Skeletal muscle cell (primary cell): ENCODE results near the gene ZCCHC7.

Experiments used
- DNase-seq: peaks from one replicate; pipeline ENCODE4 v3.0.0-alpha.2; 2010; ENCODE audit warnings: low read depth
- H3K4me3 ChIP-seq: 2 replicates; pipeline ENCODE4 v1.5.1; 2011; ENCODE audit warnings: low read depth, mild to moderate bottlenecking, control low read depth, low read length, moderate library complexity

ZCCHC7 gene

GRCh38 chr9:37311938-37312708, 191.7 kb downstream of the ZCCHC7 start:
- no peak for DNase-seq
- no peak overlapping the region for H3K4me3 ChIP-seq

GRCh38 chr9:37324261-37324683, 203.9 kb downstream of the ZCCHC7 start:
- DNase-seq, result no peak
- no peak overlapping the region for H3K4me3 ChIP-seq

- no peak for DNase-seq
- no peak overlapping the region for H3K4me3 ChIP-seq
Measured at GRCh38 chr9:37324691-37325490, 204.5 kb downstream of the ZCCHC7 start.

- no peak overlapping the region for H3K4me3 ChIP-seq
- no peak for DNase-seq
Measured at GRCh38 chr9:37325778-37326177, 205.4 kb downstream of the ZCCHC7 start.

- H3K4me3 ChIP-seq, result no peak overlapping the region
- no peak for DNase-seq
Measured at GRCh38 chr9:37327553-37327952, 207.2 kb downstream of the ZCCHC7 start.

GRCh38 chr9:37328556-37329227, 208.3 kb downstream of the ZCCHC7 start:
- no peak for DNase-seq
- H3K4me3 ChIP-seq, result no peak overlapping the region

GRCh38 chr9:37329576-37329975, 209.2 kb downstream of the ZCCHC7 start:
- DNase-seq, result no peak
- no peak overlapping the region for H3K4me3 ChIP-seq

GRCh38 chr9:37331871-37332270, 211.5 kb downstream of the ZCCHC7 start:
- DNase-seq, result no peak

GRCh38 chr9:37332578-37332977, 212.2 kb downstream of the ZCCHC7 start:
- no peak overlapping the region for H3K4me3 ChIP-seq
- no peak for DNase-seq

More at GRCh38 chr9:37331871-37332270, 211.5 kb downstream of the ZCCHC7 start:
- no peak overlapping the region for H3K4me3 ChIP-seq

GRCh38 chr9:37333288-37333687, 212.9 kb downstream of the ZCCHC7 start:
- no peak for DNase-seq
- no peak overlapping the region for H3K4me3 ChIP-seq

GRCh38 chr9:37335238-37335637, 214.9 kb downstream of the ZCCHC7 start:
- no peak overlapping the region for H3K4me3 ChIP-seq
- DNase-seq, result no peak

- DNase-seq, result no peak
Measured at GRCh38 chr9:37336150-37336549, 215.8 kb downstream of the ZCCHC7 start.

GRCh38 chr9:37337301-37337890, 217.0 kb downstream of the ZCCHC7 start:
- no peak for DNase-seq
- H3K4me3 ChIP-seq, result no peak overlapping the region

More at GRCh38 chr9:37336150-37336549, 215.8 kb downstream of the ZCCHC7 start:
- H3K4me3 ChIP-seq, result no peak overlapping the region

- DNase-seq, result no peak
- no peak overlapping the region for H3K4me3 ChIP-seq
Measured at GRCh38 chr9:37338218-37338617, 217.8 kb downstream of the ZCCHC7 start.

- no peak overlapping the region for H3K4me3 ChIP-seq
- DNase-seq, result no peak
Measured at GRCh38 chr9:37339923-37340322, 219.5 kb downstream of the ZCCHC7 start.

- DNase-seq, result no peak
- H3K4me3 ChIP-seq, result no peak overlapping the region
Measured at GRCh38 chr9:37340961-37341360, 220.6 kb downstream of the ZCCHC7 start.

- H3K4me3 ChIP-seq, result no peak overlapping the region
- no peak for DNase-seq
Measured at GRCh38 chr9:37341704-37342103, 221.3 kb downstream of the ZCCHC7 start.

- no peak for DNase-seq
- H3K4me3 ChIP-seq, result no peak overlapping the region
Measured at GRCh38 chr9:37342493-37342892, 222.1 kb downstream of the ZCCHC7 start.

GRCh38 chr9:37342895-37343294, 222.5 kb downstream of the ZCCHC7 start:
- DNase-seq, result no peak
- no peak overlapping the region for H3K4me3 ChIP-seq

GRCh38 chr9:37343724-37344123, 223.3 kb downstream of the ZCCHC7 start:
- H3K4me3 ChIP-seq, result no peak overlapping the region
- DNase-seq, result no peak
